ENCODE measurements around the gene CLPTM1. TPM values are rescaled to one million over a fixed set of nuclear protein-coding genes. Genes with fewer than 3 reads are reported as not detected.

The CLPTM1 gene
- total and polyA plus RNA-seq, 2 experiments from 2014 or later = 41.6 to 71.5 TPM

DNA sequence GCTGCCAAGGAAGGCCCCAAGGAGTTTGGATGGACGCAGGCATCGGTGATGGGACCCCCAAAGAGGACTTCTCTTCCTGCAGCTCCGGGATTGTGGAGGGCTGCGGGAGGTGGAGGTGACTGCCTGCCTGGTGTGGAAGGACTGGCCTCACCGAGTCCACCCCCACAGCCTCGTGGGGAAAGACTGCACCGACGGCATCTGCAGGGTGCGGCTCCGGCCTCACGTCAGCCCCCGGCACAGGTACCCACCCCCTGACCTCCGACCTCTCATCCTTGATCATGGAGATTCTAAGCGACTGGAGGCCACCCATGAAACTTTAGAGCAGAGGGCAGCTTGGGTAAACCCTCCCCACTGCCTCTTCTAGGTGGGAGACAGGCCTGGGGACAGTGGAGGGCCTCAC lies 66.8 kb downstream of the CLPTM1 start (continued):
- TF ChIP-seq, protein P1, sequence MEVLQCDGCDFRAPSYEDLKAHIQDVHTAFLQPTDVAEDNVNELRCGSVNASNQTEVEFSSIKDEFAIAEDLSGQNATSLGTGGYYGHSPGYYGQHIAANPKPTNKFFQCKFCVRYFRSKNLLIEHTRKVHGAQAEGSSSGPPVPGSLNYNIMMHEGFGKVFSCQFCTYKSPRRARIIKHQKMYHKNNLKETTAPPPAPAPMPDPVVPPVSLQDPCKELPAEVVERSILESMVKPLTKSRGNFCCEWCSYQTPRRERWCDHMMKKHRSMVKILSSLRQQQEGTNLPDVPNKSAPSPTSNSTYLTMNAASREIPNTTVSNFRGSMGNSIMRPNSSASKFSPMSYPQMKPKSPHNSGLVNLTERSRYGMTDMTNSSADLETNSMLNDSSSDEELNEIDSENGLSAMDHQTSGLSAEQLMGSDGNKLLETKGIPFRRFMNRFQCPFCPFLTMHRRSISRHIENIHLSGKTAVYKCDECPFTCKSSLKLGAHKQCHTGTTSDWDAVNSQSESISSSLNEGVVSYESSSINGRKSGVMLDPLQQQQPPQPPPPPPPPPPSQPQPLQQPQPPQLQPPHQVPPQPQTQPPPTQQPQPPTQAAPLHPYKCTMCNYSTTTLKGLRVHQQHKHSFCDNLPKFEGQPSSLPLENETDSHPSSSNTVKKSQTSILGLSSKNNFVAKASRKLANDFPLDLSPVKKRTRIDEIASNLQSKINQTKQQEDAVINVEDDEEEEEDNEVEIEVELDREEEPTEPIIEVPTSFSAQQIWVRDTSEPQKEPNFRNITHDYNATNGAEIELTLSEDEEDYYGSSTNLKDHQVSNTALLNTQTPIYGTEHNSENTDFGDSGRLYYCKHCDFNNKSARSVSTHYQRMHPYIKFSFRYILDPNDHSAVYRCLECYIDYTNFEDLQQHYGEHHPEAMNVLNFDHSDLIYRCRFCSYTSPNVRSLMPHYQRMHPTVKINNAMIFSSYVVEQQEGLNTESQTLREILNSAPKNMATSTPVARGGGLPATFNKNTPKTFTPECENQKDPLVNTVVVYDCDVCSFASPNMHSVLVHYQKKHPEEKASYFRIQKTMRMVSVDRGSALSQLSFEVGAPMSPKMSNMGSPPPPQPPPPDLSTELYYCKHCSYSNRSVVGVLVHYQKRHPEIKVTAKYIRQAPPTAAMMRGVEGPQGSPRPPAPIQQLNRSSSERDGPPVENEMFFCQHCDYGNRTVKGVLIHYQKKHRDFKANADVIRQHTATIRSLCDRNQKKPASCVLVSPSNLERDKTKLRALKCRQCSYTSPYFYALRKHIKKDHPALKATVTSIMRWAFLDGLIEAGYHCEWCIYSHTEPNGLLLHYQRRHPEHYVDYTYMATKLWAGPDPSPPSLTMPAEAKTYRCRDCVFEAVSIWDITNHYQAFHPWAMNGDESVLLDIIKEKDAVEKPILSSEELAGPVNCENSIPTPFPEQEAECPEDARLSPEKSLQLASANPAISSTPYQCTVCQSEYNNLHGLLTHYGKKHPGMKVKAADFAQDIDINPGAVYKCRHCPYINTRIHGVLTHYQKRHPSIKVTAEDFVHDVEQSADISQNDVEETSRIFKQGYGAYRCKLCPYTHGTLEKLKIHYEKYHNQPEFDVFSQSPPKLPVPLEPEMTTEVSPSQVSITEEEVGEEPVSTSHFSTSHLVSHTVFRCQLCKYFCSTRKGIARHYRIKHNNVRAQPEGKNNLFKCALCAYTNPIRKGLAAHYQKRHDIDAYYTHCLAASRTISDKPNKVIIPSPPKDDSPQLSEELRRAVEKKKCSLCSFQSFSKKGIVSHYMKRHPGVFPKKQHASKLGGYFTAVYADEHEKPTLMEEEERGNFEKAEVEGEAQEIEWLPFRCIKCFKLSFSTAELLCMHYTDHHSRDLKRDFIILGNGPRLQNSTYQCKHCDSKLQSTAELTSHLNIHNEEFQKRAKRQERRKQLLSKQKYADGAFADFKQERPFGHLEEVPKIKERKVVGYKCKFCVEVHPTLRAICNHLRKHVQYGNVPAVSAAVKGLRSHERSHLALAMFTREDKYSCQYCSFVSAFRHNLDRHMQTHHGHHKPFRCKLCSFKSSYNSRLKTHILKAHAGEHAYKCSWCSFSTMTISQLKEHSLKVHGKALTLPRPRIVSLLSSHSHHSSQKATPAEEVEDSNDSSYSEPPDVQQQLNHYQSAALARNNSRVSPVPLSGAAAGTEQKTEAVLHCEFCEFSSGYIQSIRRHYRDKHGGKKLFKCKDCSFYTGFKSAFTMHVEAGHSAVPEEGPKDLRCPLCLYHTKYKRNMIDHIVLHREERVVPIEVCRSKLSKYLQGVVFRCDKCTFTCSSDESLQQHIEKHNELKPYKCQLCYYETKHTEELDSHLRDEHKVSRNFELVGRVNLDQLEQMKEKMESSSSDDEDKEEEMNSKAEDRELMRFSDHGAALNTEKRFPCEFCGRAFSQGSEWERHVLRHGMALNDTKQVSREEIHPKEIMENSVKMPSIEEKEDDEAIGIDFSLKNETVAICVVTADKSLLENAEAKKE (CRISPR knock-in tag; IDR thresholded peaks at IDR 0.05) = no peak

DNA sequence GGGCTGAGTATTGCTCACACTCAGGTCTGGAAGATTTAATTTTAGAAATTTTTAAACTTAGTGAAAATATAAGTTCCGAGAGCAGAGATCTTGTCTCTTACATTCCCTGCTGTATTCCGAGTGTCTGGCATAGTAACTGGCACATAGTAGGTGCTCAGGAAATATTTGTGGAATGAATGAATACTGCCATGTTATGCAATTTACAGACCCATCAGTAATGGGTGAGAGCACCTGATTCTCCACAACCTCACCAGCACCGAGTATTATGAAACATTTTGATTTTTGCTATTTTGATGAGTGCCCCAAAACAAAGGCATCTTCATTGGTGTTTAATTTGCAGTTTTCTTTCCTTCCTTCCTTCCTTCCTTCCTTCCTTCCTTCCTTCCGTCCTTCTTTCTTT lies 67.9 kb downstream of the CLPTM1 start:
- no peaks in the 10 kb centered on the region for H3K79me2 ChIP-seq (replicated peaks; ENCODE audit: insufficient read depth)
- Mint-ChIP-seq H3K36me3 (ENCODE audit: low read depth) (peaks cover 10% of the 10 kb centered on the region), H3K27ac (no peak overlapping the region), H3K9me3 (no peaks in the 10 kb centered on the region), H3K4me3 (no peak overlapping the region), H3K4me1 (peaks cover 6% of the 10 kb centered on the region; the same call in 2 of the 3 replicates), H3K27me3 (ENCODE audit: insufficient read depth, low read depth, poor library complexity) (peaks cover 2% of the 10 kb centered on the region)
- ATAC-seq = no peak
- H3F3A ChIP-seq (replicated peaks; ENCODE audit: low read depth) = no peaks in the 10 kb centered on the region
- no peaks in the 10 kb centered on the region for H3K27me3 ChIP-seq (ENCODE audit: insufficient read depth)
- DNase-seq (ENCODE audit: low spot score) = no peak
- H3K4me2 ChIP-seq = no peak overlapping the region
- no peak overlapping the region for H2AFZ ChIP-seq
- H3K4me3 ChIP-seq = no peak overlapping the region
- H3K4me1 ChIP-seq (ENCODE audit: insufficient read depth) = no peaks in the 10 kb centered on the region
- no peaks in the 10 kb centered on the region for H3K9me2 ChIP-seq (ENCODE audit: insufficient read depth)
- H3K27ac ChIP-seq (ENCODE audit: low read depth) = no peak overlapping the region
- TF ChIP-seq POLR2AphosphoS5 (IDR thresholded peaks at IDR 0.05; ENCODE audit: low read depth) = no peak
- TF ChIP-seq, protein P1 (CRISPR knock-in tag; IDR thresholded peaks at IDR 0.05) = no peak
- TF ChIP-seq STAT1 (IDR thresholded peaks at IDR 0.05; ENCODE audit: unreplicated experiment) = no peak
- TF ChIP-seq CREB1 (CRISPR knock-in tag; IDR thresholded peaks at IDR 0.05; ENCODE audit: low read depth) = no peak
- H4K20me1 ChIP-seq (replicated peaks; ENCODE audit: insufficient read depth) = peaks cover 3% of the 10 kb centered on the region; the same call in 1 of the 2 replicates
- no peaks in the 10 kb centered on the region for H3K36me3 ChIP-seq (ENCODE audit: insufficient read depth)

Measured in GM23338 (cell line).